Keratinocyte (primary cell): ENCODE measurements around the gene GARIN1A. TPM values are rescaled to one million over a fixed set of nuclear protein-coding genes. Genes with fewer than 3 reads are reported as not detected.

ENCODE experiments used
- DNase-seq: peaks from one replicate; pipeline ENCODE4 v3.0.0-alpha.2; 2011; ENCODE audit warnings: low read depth, missing footprints, low spot score
- FAIRE-seq: peaks from 2 replicates; lab custom pipeline; 2011; peaks lifted over from hg19 to GRCh38; lab: Jason Lieb, UNC
- H2AFZ ChIP-seq: 2 replicates; pipeline ENCODE4 v1.6.0; 2012; ENCODE audit warnings: low read length, control low read depth, inconsistent platforms; ENCODE audit not compliant: control insufficient read depth
- H3K27ac ChIP-seq: 2 replicates; pipeline ENCODE4 v1.5.1; 2011; ENCODE audit warnings: low read length; ENCODE audit not compliant: control insufficient read depth, insufficient read depth
- H3K27me3 ChIP-seq: 3 replicates; pipeline ENCODE4 v1.6.0; 2011; ENCODE audit warnings: low read length; ENCODE audit not compliant: control insufficient read depth, insufficient read depth; ENCODE audit errors: extremely low read depth
- H3K36me3 ChIP-seq, 2 experiments: 2 replicates in 1 of 2; 3 replicates in 1 of 2; pipeline ENCODE4 v1.5.1; 2011; ENCODE audit warnings: low read length in 2 of 2, mild to moderate bottlenecking in 1 of 2; ENCODE audit not compliant: control insufficient read depth in 2 of 2, insufficient read depth in 2 of 2; ENCODE audit errors: extremely low read depth in 1 of 2
- H3K4me1 ChIP-seq: 3 replicates; pipeline ENCODE4 v1.5.1; 2011; ENCODE audit warnings: low read length; ENCODE audit not compliant: control insufficient read depth, insufficient read depth; ENCODE audit errors: extremely low read depth
- H3K4me2 ChIP-seq: 3 replicates; pipeline ENCODE4 v1.6.0; 2011; ENCODE audit warnings: low read depth, low read length; ENCODE audit not compliant: control insufficient read depth, insufficient read depth; ENCODE audit errors: extremely low read depth
- H3K4me3 ChIP-seq, 3 experiments: fragments of 200-600 bp in 1 of 3; sonication (generic) in 1 of 3; 2 replicates in 2 of 3; 3 replicates in 1 of 3; pipeline ENCODE4 v1.5.1; 2011 to 2016; ENCODE audit warnings: low read length in 3 of 3, mild to moderate bottlenecking in 3 of 3, control low read depth in 2 of 3, inconsistent platforms in 1 of 3, low read depth in 1 of 3, mixed read lengths in 1 of 3, mixed run types in 1 of 3, moderate library complexity in 1 of 3; ENCODE audit not compliant: control insufficient read depth in 2 of 3, insufficient read depth in 2 of 3; ENCODE audit errors: extremely low read depth in 1 of 3
- H3K79me2 ChIP-seq: 2 replicates; pipeline ENCODE4 v1.6.0; 2012; ENCODE audit warnings: low read length; ENCODE audit not compliant: control insufficient read depth, insufficient read depth
- H3K9ac ChIP-seq: 3 replicates; pipeline ENCODE4 v1.6.0; 2011; ENCODE audit warnings: low read length; ENCODE audit not compliant: control insufficient read depth, insufficient read depth; ENCODE audit errors: extremely low read depth
- H3K9me1 ChIP-seq: 3 replicates; pipeline ENCODE4 v1.6.0; 2011; ENCODE audit warnings: low read length; ENCODE audit not compliant: control insufficient read depth, insufficient read depth; ENCODE audit errors: extremely low read depth
- H3K9me3 ChIP-seq: 2 replicates; pipeline ENCODE4 v1.5.1; 2012; ENCODE audit warnings: low read depth, low read length; ENCODE audit not compliant: control insufficient read depth
- H4K20me1 ChIP-seq: 3 replicates; pipeline ENCODE4 v1.6.0; 2011; ENCODE audit warnings: low read length; ENCODE audit not compliant: control insufficient read depth, insufficient read depth; ENCODE audit errors: extremely low read depth
- CTCF ChIP-seq, 3 experiments: IDR thresholded peaks in 1 of 3; conservative IDR thresholded peaks in 1 of 3; optimal IDR thresholded peaks in 1 of 3; 2 replicates in 2 of 3; 3 replicates in 1 of 3; pipeline versions ENCODE3 to v1.5.1; 2011; ENCODE audit warnings: low read length in 3 of 3, mild to moderate bottlenecking in 3 of 3, moderate library complexity in 2 of 3, control low read depth in 1 of 3, inconsistent platforms in 1 of 3; ENCODE audit not compliant: insufficient read depth in 2 of 3; ENCODE audit errors: extremely low read depth in 1 of 3
- EZH2 ChIP-seq: IDR thresholded peaks from one replicate; pipeline ENCODE4 v1.6.1; 2012; ENCODE audit warnings: inconsistent platforms, mild to moderate bottlenecking, low read length, moderate library complexity
- dilution Hi-C: fragments of 300-500 bp; cut with MboI; formaldehyde crosslinking; loops from one replicate; pipeline ENCODE4 v1.7.0; 2020; ENCODE audit warnings: low sequenced_read_pairs; ENCODE audit not compliant: extremely low pct_ligation_motif_present
- polyA plus RNA-seq, 5 experiments: library from polyadenylated mRNA; depleted of rRNA in 3 of 5; stranded (reverse) in 3 of 5; stranded (forward) in 1 of 5; unstranded in 1 of 5; fragments of >200 nt; gene quantifications; 1 replicate in 1 of 5; 2 replicates in 3 of 5; 3 replicates in 1 of 5; pipeline versions ENCODE4 v1.2.1 to v1.2.3, GENCODE V29; 2011 to 2012; ENCODE audit warnings: missing spikeins in 2 of 5, low read depth in 1 of 5, low replicate concordance in 1 of 5

Gene GARIN1A
- polyA plus RNA-seq, 1 donor (not counting 4 experiments of a cell fraction or from before 2014, with no cell fraction given), result 0.69 TPM

DNA sequence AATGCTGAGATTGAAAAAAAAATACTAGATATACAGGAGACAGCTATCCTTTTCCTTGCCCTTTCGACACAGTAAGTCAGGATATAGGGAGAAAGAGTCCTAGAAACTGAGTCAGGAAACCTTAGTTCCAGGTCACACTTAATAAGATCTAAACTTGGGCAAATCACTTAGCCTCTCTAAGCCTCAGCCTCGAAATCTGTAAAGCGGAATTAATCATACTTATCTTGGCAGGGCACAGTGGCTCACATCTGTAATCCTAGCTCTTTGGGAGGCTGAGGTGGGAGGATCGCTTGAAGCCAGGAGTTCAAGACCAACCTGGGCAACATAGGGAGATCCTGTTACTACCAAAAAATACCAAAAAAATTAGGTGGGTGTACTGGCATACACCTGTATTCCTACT, 4.6 kb downstream of the GARIN1A start:
- Histone ChIP-seq H3K4me1 (no peaks in the 10 kb centered on the region), H3K27me3 (no peaks in the 10 kb centered on the region), H3K27ac (no peak overlapping the region), H3K79me2 (no peaks in the 10 kb centered on the region), H3K9me3 (no peaks in the 10 kb centered on the region), H2AFZ (no peak overlapping the region), H3K9ac (no peak overlapping the region), H3K4me3 (no peak overlapping the region), H3K4me2 (no peak overlapping the region), H3K36me3 (peaks cover 0 to 4% of the 10 kb centered on the region in 2 experiments), H3K9me1 (no peaks in the 10 kb centered on the region), H4K20me1 (no peaks in the 10 kb centered on the region)
- dilution Hi-C loops, result no loop called here
- TF ChIP-seq CTCF (optimal IDR thresholded peaks at IDR 0.05 in 1 of 3, IDR thresholded peaks at IDR 0.05 in 1 of 3, conservative IDR thresholded peaks at IDR 0.05 in 1 of 3; ENCODE audit: extremely low read depth in 1 of 3, insufficient read depth in 2 of 3, low read length in 3 of 3) (no peak), EZH2 (no peak)
- FAIRE-seq (no peak), DNase-seq (no peak)

DNA sequence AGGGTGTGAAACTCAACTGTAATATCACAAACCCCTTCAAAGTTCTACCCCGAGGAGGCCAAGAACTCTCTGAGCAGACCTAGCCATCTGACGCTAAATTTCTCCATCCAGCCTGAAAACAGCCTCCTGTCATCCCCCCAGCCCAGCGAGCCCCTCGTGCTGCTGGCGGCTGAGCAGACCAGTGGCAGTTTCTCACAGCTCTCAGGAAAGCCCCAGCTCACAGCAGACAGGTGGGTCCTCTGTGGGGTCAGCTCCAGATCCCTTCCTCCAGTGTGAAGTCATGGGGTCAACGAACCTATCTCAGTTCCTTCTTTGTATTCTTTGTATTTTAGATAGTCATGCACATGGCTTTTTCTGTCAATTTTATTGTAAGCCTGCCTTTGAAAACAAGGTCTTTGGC, 7.8 kb downstream of the GARIN1A start:
- H3K9me3 ChIP-seq, result no peaks in the 10 kb centered on the region
- dilution Hi-C loops, result no loop called here
- no peaks in the 10 kb centered on the region for H3K79me2 ChIP-seq
- H3K27me3 ChIP-seq, result no peaks in the 10 kb centered on the region
- TF ChIP-seq CTCF (optimal IDR thresholded peaks at IDR 0.05 in 1 of 3, IDR thresholded peaks at IDR 0.05 in 1 of 3, conservative IDR thresholded peaks at IDR 0.05 in 1 of 3; ENCODE audit: extremely low read depth in 1 of 3, insufficient read depth in 2 of 3, low read length in 3 of 3) (no peak), EZH2 (no peak)
- H3K9ac ChIP-seq, result no peak overlapping the region
- no peak overlapping the region for H2AFZ ChIP-seq
- no peak overlapping the region for H3K4me2 ChIP-seq
- peaks cover 0 to 13% of the 10 kb centered on the region in 2 experiments for H3K36me3 ChIP-seq
- H3K4me1 ChIP-seq, result no peaks in the 10 kb centered on the region
- H3K27ac ChIP-seq, result no peak overlapping the region
- no peak for DNase-seq
- no peak overlapping the region for H3K4me3 ChIP-seq
- no peak for FAIRE-seq
- no peaks in the 10 kb centered on the region for H3K9me1 ChIP-seq
- no peaks in the 10 kb centered on the region for H4K20me1 ChIP-seq
